Smooth muscle cell (in vitro differentiated cells): ENCODE measurements around the gene ELMOD1. TPM values are rescaled to one million over a fixed set of nuclear protein-coding genes. Genes with fewer than 3 reads are reported as not detected.
A peak's percentile ranks its signal among the peaks of the same experiment; 100 is the strongest.

Source experiments
- DNase-seq: peaks from one replicate; lab custom pipeline; 2025; ENCODE audit not compliant: unreplicated experiment; lab: John Stamatoyannopoulos, UW
- H2AFZ ChIP-seq: fragments of 200-600 bp; sonication (generic); 2 replicates; pipeline ENCODE4 v1.6.0; 2016; ENCODE audit warnings: antibody characterized with exemption, low read depth, mild to moderate bottlenecking
- H3F3A ChIP-seq: fragments of 200-600 bp; sonication (generic); 2 replicates; pipeline ENCODE4 v1.6.0; 2017; ENCODE audit warnings: antibody characterized with exemption, low read depth
- H3K27ac ChIP-seq: fragments of 200-600 bp; sonication (generic); 2 replicates; pipeline ENCODE4 v1.5.1; 2016; ENCODE audit warnings: low read depth, mild to moderate bottlenecking
- H3K27me3 ChIP-seq: fragments of 200-600 bp; sonication (generic); 2 replicates; pipeline ENCODE4 v1.6.1; 2016; ENCODE audit warnings: low read depth, mild to moderate bottlenecking
- H3K36me3 ChIP-seq: fragments of 200-600 bp; sonication (generic); 2 replicates; pipeline ENCODE4 v1.5.1; 2016; ENCODE audit warnings: low read depth
- H3K4me1 ChIP-seq: fragments of 200-600 bp; sonication (generic); 2 replicates; pipeline ENCODE4 v1.5.1; 2016; ENCODE audit warnings: low read depth
- H3K4me2 ChIP-seq: fragments of 200-600 bp; sonication (generic); 2 replicates; pipeline ENCODE4 v1.6.0; 2016; ENCODE audit warnings: mild to moderate bottlenecking
- H3K4me3 ChIP-seq: fragments of 200-600 bp; sonication (generic); 2 replicates; pipeline ENCODE4 v1.5.1; 2016; ENCODE audit warnings: mild to moderate bottlenecking
- H3K79me2 ChIP-seq: fragments of 200-600 bp; sonication (generic); 2 replicates; pipeline ENCODE4 v1.6.0; 2016; ENCODE audit warnings: low read depth, mild to moderate bottlenecking
- H3K9ac ChIP-seq: fragments of 200-600 bp; sonication (generic); 2 replicates; pipeline ENCODE4 v1.6.0; 2016; ENCODE audit warnings: low read depth
- H3K9me3 ChIP-seq: fragments of 200-600 bp; sonication (generic); replicated peaks from 2 replicates; pipeline ENCODE4 v1.5.1; 2016; ENCODE audit warnings: low read depth
- H4K20me1 ChIP-seq: fragments of 200-600 bp; sonication (generic); 2 replicates; pipeline ENCODE4 v1.6.0; 2016; ENCODE audit warnings: low read depth
- CTCF ChIP-seq: fragments of 200-600 bp; sonication (generic); IDR thresholded peaks from 2 replicates; pipeline ENCODE4 v1.5.1; 2017; ENCODE audit warnings: borderline replicate concordance, mild to moderate bottlenecking, antibody characterized with exemption; ENCODE audit not compliant: insufficient read depth, poor library complexity, severe bottlenecking
- WGBS: methylation state at CpG from one replicate; pipeline ENCODE4 v1.1.7; 2016; ENCODE audit warnings: low lambda C conversion rate; 5-methylcytosine and 5-hydroxymethylcytosine counted together
- polyA plus RNA-seq: library from polyadenylated mRNA; unstranded; fragments of >200 nt; fragmentation: Nextera tagmentation; extraction: Ambion mirVana; gene quantifications from 2 replicates; pipeline ENCODE4 v1.2.1, GENCODE V29; 2016
- total RNA-seq: library from RNA; depleted of rRNA; stranded (reverse); fragments of >200 nt; gene quantifications from 2 replicates; pipeline ENCODE4 v1.2.3, GENCODE V29; 2014

ELMOD1 gene
- total RNA-seq (0.94 and 1.4 TPM in 2 replicates), polyA plus RNA-seq (0.24 TPM in 1 of 2 replicates, not detected in the other)

GRCh38 chr11:107590460-107591377 lies at the start of gene ELMOD1:
Gene ELMOD1, plus strand, starts transcription at chr11:107591147. Its CDS starts 27,043 bp downstream, at chr11:107618190.
- Histone ChIP-seq H3K36me3 (no peaks in the 10 kb centered on the region), H3K27ac (no peak within 1 kb of the TSS), H3K27me3 (peaks cover 53% of the 10 kb centered on the region), H3K4me3 (peak within 1 kb of the TSS; percentile 65), H3K79me2 (no peaks in the 10 kb centered on the region), H2AFZ (peak within 1 kb of the TSS; percentile 94), H3K9me3 (no peaks in the 10 kb centered on the region), H3K9ac (no peak within 1 kb of the TSS), H3K4me2 (peak within 1 kb of the TSS; percentile 96), H3K4me1 (peaks cover 7% of the 10 kb centered on the region), H4K20me1 (no peaks in the 10 kb centered on the region), H3F3A (no peaks in the 10 kb centered on the region)
- peak; percentile 7 for TF ChIP-seq CTCF
- DNase-seq, result peak; percentile 30
- under 1% methylated on average over 44 of the region's 74 CpGs for WGBS

- 53% methylated on average over 1 of the region's 1 CpG for WGBS
- peak overlapping the region; percentile 23 for H3K4me2 ChIP-seq
- peak overlapping the region; percentile 83 for H3K27ac ChIP-seq
- no peak for TF ChIP-seq CTCF
- peak overlapping the region; percentile 16 for H3K9ac ChIP-seq
- H3K9me3 ChIP-seq, result no peaks in the 10 kb centered on the region
- H3K27me3 ChIP-seq, result no peaks in the 10 kb centered on the region
- no peaks in the 10 kb centered on the region for H4K20me1 ChIP-seq
- H3K4me1 ChIP-seq, result no peaks in the 10 kb centered on the region
- H3K4me3 ChIP-seq, result no peak overlapping the region
- DNase-seq, result no peak
- no peaks in the 10 kb centered on the region for H3K36me3 ChIP-seq
- no peak overlapping the region for H2AFZ ChIP-seq
- no peaks in the 10 kb centered on the region for H3K79me2 ChIP-seq
- H3F3A ChIP-seq, result no peaks in the 10 kb centered on the region
Observed at GRCh38 chr11:107545101-107545514, 45.8 kb upstream of the ELMOD1 start.

GRCh38 chr11:107547961-107548360 lies 43.0 kb upstream of the ELMOD1 start:
- no peak overlapping the region for H3K27ac ChIP-seq
- H3K4me2 ChIP-seq, result no peak overlapping the region
- H4K20me1 ChIP-seq, result no peaks in the 10 kb centered on the region
- TF ChIP-seq CTCF, result no peak
- H3K79me2 ChIP-seq, result no peaks in the 10 kb centered on the region
- no peaks in the 10 kb centered on the region for H3F3A ChIP-seq
- WGBS, result 94% methylated on average over 4 of the region's 4 CpGs
- H3K36me3 ChIP-seq, result no peaks in the 10 kb centered on the region
- no peak overlapping the region for H3K9ac ChIP-seq
- no peak overlapping the region for H3K4me3 ChIP-seq
- H2AFZ ChIP-seq, result no peak overlapping the region
- H3K4me1 ChIP-seq, result no peaks in the 10 kb centered on the region
- no peaks in the 10 kb centered on the region for H3K9me3 ChIP-seq
- no peak for DNase-seq
- H3K27me3 ChIP-seq, result no peaks in the 10 kb centered on the region
